Activated T-cell treated with anti-CD3 and anti-CD28 coated beads for 48 hours (primary cell): ENCODE measurements around the gene ZNF678.

Experiments used
- DNase-seq: peaks from one replicate; pipeline ENCODE4 v3.0.0-alpha.2; 2020; ENCODE audit warnings: low read depth

ZNF678 gene

DNA sequence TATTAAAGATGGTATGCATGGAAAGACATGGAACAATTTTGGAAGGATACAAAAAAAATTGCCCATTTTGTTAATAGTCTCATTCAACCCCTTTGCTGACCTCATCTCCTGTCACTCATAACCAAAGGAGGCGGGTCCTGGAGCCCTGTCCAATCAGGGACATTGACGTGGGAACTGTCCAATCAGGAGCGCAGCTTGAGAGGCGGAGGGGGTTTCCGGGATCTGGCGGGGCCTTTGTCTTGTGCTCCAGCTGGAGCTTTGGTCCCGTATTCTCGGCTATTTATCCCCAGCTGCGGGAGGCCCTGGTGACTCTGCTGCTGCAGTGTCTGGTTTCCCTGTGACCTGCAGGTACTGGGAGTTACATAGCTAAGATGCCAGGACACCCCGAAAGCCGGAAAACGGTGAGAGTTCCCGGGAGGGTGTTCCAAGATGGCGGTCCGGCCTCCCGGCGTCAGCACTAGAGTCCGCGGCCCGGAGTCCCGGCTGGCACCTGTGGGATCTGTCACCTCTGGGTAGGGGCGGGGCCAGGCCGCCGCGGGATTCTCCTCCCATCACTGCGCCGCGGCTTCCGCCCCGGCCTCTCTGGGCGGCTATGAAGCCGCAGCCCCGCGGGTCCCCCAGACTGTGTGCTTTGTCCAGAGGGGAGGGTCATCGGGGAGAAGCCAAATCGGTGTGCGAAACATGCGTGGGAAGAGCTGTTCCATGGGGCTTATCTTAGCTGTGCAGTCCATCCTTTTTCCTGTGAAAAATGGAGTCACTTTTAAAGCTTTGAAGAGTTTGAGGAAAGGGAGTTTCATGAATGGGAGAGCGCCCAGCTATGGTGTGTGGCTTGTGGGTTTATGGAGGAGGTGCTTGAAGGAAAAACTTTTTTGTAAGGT is at the start of gene ZNF678:
ZNF678 (plus strand) TSS at position 233 of the 878 bp plus-strand sequence. CDS start 87,436 bp downstream, outside the sequence.
- peak; percentile 82 for DNase-seq

DNA sequence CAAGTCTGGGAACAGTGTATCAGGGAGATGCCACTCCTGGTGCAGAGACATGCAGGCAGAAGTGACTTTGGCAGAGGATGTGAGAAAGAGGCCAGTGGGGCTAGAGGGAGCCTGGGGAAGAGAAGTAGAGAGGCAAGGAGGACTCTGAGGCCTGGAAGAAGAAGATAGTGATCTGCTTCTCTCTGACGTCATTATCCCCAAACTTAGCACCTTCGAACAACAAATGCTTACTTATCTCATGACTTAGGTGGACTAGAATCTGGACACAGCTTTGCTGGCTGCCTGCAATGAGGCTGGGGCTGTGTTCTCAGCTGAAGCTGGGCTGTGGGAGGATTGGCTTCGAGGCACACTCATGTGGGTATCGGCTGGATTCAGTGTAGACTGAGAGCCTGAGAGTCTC is 44.5 kb upstream of the ZNF678 start:
- no peak for DNase-seq

DNA sequence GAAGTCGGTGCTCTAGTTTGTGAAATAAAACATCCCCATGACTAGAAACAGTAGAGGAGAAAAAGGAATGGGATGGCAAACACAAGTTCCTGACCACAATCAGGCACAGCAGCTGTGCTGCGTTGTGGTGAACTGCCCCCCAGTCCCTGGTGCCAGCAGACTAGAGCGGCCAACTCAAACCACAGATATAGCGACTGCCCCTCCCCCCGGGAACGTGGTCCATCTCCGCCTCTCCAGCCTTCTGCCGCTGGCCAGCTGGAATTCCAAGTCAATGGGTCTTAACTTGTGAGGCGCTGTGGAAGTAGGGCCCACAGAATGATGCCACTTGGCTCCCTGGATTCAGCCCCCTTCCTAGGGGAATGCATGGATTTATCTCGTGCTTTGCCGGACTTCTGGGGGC is 41.6 kb upstream of the ZNF678 start:
- no peak for DNase-seq

DNA sequence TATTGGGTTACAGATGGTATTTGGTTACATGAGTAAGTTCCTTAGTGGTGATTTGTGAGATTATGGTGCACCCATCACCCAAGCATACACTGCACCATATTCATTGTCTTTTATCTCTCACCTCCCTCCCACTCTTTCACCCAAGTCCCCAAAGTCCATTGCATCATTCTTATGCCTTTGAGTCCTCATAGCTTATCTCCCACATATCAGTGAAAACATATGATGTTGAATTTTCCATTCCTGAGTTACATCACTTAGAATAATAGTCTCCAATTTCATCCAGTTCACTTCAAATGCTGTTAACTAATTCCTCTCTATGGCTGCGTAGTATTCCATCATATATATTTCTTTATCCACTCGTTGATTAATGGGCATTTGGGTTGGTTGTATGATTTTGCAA is 36.8 kb upstream of the ZNF678 start:
- no peak for DNase-seq

DNA sequence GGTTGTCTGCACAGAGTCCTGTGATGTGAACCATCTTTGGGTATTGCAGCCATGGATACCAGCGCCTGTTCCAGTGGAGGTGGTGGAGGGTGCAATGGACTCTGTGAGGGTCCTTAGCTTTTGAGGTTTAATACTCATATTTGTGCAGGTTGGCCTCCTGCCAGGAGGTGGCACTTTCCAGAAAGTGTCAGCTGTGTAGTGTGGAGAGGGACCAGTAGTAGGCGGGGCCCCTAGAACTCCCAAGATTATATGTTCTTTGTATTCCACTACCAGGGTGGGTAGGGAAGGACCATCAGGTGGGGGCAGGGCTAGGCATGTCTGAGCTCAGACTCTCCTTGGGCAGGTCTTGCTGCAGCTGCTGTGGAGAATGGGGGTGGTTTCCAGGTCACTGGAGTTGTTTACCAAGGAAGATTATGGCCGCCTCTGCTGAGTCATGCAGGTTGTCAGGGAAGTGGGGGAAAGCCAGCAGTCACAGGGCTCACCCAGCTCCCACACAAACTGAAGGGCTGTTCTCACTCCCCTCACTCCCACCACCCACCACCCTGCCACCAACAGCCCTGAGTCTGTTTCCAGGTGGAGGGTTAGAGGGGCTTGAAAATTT is 31.2 kb upstream of the ZNF678 start:
- no peak for DNase-seq

DNA sequence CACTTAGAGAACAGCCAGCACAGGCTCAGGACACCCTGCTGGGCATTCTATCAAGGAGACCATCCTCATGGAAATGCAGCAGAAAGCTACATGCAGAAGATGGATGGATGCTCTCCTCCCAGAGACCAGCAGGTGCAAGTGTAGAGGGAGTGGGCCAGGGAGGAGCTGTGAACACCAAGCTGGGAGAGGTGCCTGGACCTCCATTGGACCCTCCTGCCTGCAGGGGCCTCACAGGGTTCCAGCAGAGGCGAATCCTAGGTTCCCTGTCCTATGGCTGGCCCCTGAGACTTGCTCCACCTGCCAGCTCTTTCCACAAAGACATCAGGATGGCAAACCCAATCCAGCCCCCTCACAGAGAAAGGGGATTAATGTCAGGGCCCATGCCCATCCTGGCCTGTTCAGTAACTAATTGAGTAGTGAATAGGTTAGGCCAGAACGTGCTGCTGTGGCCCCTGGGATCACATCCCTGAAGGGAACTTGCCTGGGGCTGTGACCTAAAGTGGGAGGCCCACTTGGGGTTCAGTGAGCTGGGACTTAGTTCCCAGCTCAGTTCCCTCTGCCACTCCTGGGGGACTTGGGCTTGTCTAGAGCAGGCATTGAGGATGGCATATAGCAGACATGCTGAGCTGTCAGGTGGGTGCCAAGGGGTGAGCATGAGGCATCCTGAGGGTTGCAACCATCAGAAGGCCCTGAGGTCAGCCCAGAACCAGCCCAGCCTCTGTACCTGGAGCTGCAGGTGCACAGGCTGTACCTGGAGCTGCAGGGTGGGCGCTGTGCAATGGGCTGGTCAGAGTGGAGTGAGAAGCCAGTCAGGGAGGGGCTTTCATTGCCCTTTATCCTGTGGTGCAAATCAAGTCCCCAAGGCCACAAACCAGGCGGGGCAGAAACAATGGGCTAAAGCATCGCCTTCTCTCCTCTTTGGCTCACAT is 22.9 kb upstream of the ZNF678 start:
- no peak for DNase-seq

DNA sequence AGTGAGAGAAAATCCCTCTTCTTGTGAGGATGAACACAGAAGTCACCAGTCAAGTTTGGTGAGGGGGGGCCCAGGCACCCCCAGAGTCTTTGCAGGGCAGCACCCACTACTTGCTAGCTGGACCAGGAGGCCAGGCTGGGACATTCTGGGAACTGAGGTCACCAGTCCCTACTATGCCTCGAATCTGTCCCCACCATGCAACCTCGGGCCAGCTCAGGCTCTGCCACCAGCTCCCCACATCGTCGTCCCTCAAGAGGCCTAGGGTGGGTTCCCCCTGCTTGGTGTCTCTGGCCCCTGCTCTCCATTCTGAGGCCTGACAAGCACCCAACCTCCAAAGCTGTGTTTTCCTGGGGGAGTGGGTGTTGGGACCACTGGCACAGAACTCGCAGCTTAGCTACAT is 22.2 kb upstream of the ZNF678 start:
- no peak for DNase-seq

DNA sequence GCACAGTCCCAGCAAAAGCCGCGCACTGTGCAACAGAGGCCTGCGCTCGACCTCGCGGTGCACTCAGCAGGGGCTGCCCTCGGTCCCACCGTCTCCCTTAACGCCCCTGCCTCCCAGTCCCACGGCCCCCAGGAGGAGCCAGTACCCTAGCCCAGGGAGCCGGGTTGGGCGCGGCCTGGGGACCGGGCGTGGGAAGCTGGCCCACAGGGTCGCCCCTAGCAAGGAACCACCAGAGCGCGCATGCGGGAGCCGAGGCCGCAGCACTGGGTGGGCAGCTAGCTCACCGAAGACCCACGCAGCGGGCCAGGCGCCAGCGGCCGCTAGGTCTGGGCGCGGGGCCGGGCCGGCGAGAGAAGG is 21.6 kb upstream of the ZNF678 start:
- no peak for DNase-seq

DNA sequence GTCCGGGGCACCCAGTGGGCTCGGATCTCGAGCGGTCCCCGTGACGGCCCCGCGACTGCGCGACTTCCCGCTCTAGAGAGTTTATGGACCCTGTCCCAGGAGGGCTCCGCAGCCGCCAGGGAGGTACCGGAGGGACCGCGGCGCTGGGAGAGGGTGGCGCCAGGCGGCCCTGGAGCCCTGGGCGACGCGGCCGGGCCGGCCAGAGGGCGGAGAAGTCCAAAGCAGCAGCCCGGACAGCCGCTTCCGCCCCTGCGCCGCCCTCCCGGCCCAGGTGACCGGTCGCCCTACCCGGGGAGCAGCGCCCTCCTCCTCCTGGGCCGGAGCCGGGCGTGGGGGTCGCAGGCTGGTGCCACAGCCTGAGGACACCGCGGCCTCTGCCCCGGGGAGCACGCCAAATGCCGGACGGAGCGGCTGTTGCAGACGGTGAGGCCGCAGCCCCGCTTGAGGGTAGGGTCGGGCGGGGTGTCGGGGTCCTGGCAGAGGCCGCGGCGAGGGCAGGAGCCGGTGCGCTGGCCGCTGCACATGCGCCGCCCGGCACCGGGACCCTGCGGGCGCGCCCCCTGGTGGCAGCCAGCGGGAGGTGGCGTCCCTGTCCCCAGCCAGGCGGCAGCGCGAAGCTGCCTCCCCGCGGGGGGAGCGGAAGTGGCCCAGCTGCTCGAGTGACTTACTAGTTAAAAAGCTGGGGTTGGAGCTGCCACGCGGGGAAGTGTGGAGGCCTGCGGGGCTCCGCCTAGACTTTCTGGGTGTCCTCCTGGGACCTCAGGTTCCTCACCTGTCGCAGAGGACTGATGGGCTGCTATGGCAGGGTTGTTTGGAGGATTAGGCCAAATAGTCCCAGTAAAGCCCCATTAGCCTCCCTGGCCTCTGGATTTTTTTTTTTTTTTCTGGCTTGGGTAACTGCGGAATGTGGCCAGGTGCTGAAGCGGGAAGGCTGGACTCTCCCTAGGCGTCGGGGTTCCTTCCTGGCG is 20.9 kb upstream of the ZNF678 start:
- peak; percentile 88 for DNase-seq

DNA sequence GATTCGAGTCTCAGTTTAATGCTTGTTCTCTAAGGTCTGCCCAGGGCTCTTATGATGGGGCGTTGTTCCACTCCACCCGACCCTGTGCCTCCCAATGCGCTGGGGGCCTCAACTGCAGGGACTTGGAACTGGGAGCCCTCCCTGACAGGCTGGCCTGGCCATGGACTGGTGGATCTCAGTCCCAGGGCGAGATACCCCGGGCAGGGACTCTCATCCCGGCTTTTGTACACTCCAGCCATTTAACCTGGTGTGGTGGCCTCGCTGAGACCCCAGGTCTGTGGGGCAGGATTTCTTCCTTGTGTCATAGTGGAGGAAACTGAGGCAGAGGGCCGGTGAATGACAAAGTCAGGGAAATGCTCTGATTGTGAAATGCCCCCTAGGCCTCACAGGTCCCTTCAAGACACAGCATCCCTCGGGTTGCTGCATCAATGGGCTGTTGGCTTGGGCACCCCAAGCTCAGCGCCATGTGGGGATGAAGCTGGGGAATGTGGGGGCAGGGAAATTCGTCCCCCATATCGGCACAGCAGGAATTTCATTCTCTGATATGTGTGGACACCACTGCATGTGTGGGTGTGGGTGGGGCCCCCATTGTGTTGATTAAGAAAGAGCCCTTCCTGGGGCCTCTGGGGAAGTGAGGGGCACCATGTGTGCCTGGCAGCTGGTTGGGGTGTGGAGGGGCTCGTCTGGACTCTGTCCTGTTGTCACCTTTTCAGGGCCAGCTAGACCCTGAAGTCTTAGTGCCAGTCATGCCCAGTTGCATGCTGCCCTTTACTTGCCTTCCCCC is 19.9 kb upstream of the ZNF678 start:
- DNase-seq = no peak

DNA sequence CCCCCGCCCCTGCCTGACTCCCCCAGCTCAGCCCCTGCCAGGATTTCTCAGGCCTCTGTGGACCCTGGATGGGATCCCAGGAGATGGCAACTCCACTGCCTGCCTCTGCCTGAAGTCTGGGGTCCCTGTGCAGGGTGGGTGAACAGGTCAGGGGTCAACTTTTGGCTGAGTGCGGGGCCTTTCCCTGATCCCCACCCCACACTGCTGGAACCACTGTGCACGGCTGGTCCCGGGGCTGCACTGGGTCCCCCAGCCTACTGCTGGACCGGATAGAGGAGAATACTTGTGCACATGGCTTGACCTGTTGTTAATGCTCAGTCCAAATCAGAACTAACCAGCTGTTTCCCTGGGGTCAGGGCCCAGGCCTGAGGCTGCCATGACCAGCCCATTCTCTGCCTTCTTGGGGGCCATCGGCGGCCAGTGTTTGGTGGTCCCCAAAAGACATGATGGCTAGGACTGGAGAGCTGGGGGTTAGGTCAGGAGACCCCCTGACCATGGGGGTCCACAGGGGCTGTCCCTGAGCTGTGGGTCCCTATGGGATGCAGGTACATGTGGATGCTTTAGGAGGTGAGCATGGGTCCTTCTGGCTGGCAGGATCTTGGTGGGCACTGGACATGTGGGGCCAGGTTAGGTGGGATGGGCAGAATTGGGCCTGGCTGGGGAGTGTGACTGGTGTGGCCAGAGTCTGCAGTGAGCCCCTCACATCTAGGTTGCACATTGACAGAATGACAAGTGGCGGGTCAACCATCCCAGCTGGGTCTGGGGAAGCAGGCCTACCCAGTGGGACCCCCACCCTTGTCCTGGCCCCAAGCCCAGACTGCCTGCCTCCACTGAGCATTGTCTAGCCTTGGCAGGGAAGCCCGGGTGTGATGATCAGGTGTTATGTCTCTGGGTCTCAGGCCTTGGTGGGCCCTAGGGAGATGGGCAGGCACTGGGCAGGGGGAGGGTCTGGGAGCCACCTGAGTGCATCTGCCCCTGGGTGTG is 19.0 kb upstream of the ZNF678 start:
- DNase-seq = no peak

DNA sequence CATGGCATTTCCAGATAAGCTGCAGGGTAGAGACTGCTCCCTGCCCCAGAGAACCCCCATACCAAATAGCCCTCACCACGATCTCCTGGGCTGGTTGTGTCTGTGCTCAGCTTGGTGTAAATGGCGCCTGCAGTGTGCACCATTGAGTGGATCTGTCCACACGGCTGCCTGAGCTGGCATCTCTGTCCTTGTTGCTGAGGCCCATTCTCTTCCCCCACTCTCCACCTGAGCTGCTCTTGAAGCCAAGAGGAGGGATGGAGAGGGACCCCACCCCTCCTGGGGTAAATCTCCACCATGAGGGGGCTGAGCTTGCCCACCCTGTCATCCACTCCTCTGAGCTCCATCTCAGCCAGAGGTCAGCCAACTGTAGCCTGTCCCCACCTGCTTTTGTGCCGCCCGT is 18.0 kb upstream of the ZNF678 start:
- no peak for DNase-seq

DNA sequence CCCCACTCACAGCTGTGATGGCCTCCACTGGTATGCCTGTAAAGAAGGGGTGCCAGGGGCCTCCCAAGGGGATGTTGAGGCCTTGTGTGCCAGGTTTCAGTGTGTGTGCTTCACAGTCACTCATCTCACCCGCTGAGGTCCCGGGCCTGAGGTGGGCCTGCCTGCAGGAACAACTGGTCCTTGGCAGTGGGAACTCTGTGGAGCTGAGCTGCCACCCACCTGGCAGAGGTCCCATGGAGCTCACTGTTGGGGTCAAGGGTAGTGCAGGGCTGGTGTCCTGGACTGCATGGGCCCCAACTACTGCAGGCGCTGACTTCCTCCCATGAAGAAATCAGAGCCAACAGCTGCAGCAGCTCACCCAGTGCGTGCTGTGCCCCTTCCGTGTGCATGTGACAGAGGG is 17.3 kb upstream of the ZNF678 start:
- DNase-seq = no peak

DNA sequence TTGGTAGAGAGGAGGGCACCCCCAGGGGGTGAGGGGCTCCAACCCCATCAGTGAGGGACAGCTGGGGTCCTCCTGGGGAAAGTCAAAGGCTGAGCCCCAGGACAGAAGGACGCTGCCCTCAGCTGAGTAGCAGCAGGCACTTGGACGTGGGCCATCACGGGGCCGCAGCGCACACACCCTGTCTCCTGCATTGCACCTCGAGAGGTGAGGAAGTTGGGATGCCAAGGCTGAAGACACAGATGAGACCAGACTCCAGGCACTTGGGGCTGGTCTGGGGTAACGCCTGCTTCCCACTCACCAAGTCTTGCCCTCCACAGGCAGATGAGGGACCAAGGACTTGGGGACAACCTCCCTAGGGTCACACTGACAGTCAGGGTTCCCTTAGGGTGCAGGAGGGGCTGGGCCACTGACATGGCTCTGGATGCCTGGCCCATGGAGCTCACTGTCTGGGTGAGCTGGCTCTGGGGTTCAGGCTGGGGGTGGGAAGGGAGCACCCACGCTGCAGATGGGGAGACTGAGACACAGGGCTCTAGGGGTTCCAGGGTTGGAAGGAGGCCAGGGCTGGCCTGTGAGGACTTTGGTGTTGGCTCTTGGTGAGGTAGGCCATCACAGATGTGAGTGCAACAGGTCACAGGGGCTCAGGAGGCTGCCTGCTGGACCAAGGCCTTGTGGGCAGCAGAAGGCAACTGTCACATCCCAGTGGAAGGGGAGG is 16.6 kb upstream of the ZNF678 start:
- DNase-seq = no peak

DNA sequence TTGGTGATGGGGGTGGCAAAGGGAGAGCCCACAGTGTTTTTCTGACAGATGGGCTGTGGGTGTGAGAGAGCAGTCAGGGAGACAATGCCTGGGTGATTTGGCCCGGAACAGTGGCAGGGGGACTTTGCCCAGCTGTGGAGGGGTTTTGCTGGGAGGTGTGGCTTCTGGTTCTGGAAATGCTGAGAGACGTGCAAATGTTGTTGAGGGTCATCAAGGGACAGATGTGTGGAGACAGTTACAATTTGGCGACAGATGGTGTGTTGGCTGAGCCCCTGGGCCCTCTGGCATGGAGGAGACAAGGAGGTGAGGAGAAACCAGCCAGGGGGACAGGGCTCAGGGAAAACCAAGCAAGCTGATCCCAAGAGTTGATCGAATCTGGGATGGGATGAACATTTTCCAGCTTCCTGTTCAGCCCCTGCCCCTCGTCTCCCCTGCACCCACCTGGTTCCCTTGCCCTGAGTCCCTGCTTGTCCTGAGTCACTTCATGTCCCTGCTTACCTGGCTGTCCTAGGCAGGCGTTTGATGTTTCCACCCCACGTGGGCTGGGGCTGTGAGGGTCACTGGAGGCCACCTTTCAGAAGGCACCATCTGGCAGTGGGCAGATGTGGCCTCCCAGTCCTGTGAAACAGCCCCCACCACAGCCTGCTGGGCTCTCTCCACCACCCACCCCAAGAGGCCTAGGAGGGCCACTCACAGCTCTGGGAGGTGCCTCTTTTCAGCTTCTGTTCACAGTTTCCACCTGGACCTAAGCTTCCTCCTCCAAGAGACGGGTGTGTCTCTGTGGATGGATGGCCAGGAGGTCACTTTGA is 15.8 kb upstream of the ZNF678 start:
- DNase-seq = no peak

DNA sequence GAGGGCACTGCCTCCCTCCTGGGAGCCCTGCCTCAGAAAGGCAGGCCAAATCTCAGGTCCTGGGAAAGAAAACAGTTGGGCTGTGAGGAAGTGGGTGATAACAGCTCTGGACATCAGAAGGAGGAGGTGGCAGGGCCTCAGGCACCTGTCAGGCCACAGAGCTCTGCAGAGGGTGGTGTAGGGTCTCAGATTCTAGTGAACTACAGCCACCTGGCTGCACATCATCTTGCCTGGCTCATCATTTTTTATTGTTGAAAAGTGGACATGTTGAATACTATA is 15.3 kb upstream of the ZNF678 start:
- no peak for DNase-seq

DNA sequence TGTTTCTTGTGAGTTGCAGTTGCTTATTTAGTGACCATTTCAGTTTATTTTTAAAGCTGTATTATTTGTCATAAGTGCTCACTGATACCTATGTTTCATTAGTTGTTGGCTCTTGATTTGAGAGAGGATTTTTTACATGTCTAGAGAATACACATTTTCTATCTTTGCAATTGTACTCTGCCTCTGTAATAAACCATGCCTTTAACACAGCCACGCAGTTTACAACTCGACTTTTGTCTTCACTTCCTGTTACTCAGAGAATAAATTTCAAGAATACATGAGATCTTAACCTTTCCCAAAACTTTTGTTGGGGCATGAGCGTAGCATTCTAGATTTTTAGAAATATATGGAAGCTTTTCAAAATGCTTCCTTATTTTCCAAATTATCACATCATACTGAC is 14.9 kb upstream of the ZNF678 start:
- DNase-seq = no peak

DNA sequence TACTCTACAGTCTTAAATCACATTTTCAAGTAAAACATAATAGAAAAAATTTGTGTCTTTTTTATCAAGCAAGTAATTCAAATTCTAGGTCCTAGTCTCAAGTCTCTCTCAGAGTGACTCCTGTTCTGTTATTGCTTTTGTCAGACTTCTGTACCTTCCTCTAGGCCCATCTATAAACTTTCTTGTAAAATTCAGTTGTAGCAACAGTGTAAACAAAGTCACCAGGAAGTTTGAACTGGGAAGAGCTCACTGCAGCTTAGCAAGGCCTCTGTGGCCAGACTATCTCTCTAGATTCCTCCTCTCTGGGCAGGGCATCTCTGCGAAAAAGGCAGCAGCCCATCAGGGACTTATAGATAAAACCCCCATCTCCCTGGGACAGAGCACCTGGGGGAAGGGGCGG is 13.5 kb upstream of the ZNF678 start:
- no peak for DNase-seq
